Right lobe of liver (tissue), 4 donors: ENCODE measurements around the gene FIGLA.

Experiments used
- POLR2A ChIP-seq: fragments of 450-650 bp; IDR thresholded peaks from one replicate; pipeline ENCODE4 v1.6.1; 2017; ENCODE audit warnings: antibody characterized with exemption, mild to moderate bottlenecking
- TF ChIP-seq, protein P1 (sequence below), 4 donors: fragments of 200-600 bp in 3 of 4; fragments of 450-650 bp in 1 of 4; IDR thresholded peaks; one replicate each; pipeline versions ENCODE4 v1.5.1 to v1.8.0; 2016 to 2022; ENCODE audit warnings: antibody characterized with exemption in 4 of 4, mild to moderate bottlenecking in 2 of 4
- donor health status: DM: no; HTN: no; CAD: no.
- donor health status: DM: no; HTN: no; CAD: no.
- donor health status: DM: no; HTN: yes; CAD: no.

GRCh38 chr2:70797506-70797905, 7.1 kb upstream of the FIGLA start:
- no peak for TF ChIP-seq POLR2A
- TF ChIP-seq, protein P1, sequence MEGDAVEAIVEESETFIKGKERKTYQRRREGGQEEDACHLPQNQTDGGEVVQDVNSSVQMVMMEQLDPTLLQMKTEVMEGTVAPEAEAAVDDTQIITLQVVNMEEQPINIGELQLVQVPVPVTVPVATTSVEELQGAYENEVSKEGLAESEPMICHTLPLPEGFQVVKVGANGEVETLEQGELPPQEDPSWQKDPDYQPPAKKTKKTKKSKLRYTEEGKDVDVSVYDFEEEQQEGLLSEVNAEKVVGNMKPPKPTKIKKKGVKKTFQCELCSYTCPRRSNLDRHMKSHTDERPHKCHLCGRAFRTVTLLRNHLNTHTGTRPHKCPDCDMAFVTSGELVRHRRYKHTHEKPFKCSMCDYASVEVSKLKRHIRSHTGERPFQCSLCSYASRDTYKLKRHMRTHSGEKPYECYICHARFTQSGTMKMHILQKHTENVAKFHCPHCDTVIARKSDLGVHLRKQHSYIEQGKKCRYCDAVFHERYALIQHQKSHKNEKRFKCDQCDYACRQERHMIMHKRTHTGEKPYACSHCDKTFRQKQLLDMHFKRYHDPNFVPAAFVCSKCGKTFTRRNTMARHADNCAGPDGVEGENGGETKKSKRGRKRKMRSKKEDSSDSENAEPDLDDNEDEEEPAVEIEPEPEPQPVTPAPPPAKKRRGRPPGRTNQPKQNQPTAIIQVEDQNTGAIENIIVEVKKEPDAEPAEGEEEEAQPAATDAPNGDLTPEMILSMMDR (IDR thresholded peaks at IDR 0.05): no peak
